ENCODE data around the gene PRX.

- no peak for TF ChIP-seq CTCF (IDR thresholded peaks at IDR 0.05; ENCODE audit: borderline replicate concordance, extremely low read depth, low read length, poor library complexity, severe bottlenecking)
- no peak for TF ChIP-seq EZH2 (IDR thresholded peaks at IDR 0.05; ENCODE audit: borderline replicate concordance, low read depth, low read length, severe bottlenecking)
These were observed 6.6 kb upstream of the PRX start for GRCh38 chr19:40419780-40420179.
